HL-60 (cell line): ENCODE measurements around the gene AP3S2.

Experiments used
- DNase-seq, 2 experiments: peaks; one replicate each; pipeline ENCODE4 v3.0.0-alpha.2; 2010 to 2020; ENCODE audit warnings: low read depth in 1 of 2, low spot score in 1 of 2
- H3K27ac ChIP-seq: fragments of 250-450 bp; sonication (Bioruptor Pico); replicated peaks from 2 replicates; pipeline ENCODE4 v1.5.1; 2020; ENCODE audit warnings: mild to moderate bottlenecking, moderate library complexity
- H3K27me3 ChIP-seq: fragments of 250-450 bp; sonication (Bioruptor Pico); 2 replicates; pipeline ENCODE4 v1.5.1; 2021; ENCODE audit warnings: mild to moderate bottlenecking, moderate library complexity; ENCODE audit not compliant: insufficient read depth, poor library complexity, severe bottlenecking
- H3K4me3 ChIP-seq: replicated peaks from 2 replicates; pipeline ENCODE4 v1.5.1; 2011; ENCODE audit warnings: mild to moderate bottlenecking, control low read depth, low read length; ENCODE audit not compliant: insufficient read depth
- CTCF ChIP-seq: IDR thresholded peaks from one replicate; pipeline ENCODE4 v1.5.1; 2011; ENCODE audit warnings: low read length, control low read depth, inconsistent platforms; ENCODE audit not compliant: insufficient read depth
- GABPA ChIP-seq: IDR thresholded peaks from 2 replicates; pipeline ENCODE4 v1.6.1; 2012; ENCODE audit warnings: low read depth
- POLR2AphosphoS5 ChIP-seq: IDR thresholded peaks from 2 replicates; pipeline ENCODE4 v1.6.1; 2012; ENCODE audit warnings: low read depth
- SPI1 ChIP-seq: IDR thresholded peaks from 2 replicates; pipeline ENCODE4 v1.6.1; 2012; ENCODE audit warnings: low read depth, mild to moderate bottlenecking, borderline replicate concordance
- TF ChIP-seq, protein P1 (sequence below): IDR thresholded peaks from 2 replicates; pipeline ENCODE4 v1.6.1; 2012; ENCODE audit warnings: low read depth; ENCODE audit not compliant: insufficient replicate concordance

The AP3S2 gene

DNA sequence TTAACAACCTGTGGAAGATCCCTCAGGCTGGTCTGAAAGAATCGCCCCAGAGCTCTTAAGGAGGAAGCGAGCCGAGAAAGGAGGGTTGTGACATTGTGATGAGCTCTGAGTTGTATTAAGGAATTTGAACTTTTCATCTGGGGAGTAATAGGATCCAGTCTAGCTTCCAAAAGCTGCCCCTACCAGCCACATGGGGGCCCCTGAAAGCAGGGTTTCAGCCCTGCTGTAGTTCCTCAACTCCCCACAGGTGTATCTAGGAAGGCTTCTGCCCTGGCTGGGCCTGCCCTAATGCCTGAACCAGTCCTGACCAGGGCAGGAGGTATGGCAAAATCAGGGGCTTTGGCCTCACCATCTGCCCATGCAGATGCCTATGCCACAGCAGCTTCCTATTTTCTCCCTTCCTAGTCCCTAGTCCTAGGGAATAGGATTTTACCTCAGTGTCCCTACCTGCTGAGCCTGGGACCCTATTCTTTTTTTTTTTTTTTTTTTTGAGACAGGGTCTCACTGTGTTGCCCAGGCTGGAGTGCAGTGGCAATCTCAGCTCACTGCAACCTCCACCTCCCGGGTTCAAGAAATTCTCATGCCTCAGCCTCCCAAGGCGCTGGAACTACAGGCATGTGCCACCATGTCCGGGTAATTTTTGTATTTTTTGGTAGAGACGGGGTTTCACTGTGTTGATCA is 5.0 kb upstream of the AP3S2 start:
- peak; percentile 55 to 76 for DNase-seq
- H3K27ac ChIP-seq, result no peak overlapping the region

DNA sequence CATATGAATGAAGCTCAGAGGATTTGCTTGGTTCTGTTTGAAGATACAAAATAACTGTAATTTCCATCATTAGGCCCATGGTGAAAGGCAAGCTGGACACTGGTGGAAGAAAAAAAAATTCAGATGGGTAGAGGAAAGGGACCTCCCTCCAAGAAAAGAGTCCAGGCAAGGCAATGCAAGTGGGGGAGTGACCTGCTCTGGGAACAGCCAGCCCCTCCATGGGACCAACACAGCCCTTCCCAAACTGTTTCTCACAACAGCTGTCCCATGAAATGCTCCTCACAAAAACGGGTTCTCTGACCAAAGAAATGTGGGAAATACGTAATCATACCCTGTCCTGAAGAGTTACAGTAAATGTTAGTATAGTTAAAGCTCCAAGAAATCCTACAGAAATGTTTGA is 4.4 kb upstream of the AP3S2 start:
- no peaks in the 10 kb centered on the region for H3K27me3 ChIP-seq
- H3K27ac ChIP-seq, result no peak overlapping the region
- DNase-seq, result no peak
- TF ChIP-seq, protein P1, sequence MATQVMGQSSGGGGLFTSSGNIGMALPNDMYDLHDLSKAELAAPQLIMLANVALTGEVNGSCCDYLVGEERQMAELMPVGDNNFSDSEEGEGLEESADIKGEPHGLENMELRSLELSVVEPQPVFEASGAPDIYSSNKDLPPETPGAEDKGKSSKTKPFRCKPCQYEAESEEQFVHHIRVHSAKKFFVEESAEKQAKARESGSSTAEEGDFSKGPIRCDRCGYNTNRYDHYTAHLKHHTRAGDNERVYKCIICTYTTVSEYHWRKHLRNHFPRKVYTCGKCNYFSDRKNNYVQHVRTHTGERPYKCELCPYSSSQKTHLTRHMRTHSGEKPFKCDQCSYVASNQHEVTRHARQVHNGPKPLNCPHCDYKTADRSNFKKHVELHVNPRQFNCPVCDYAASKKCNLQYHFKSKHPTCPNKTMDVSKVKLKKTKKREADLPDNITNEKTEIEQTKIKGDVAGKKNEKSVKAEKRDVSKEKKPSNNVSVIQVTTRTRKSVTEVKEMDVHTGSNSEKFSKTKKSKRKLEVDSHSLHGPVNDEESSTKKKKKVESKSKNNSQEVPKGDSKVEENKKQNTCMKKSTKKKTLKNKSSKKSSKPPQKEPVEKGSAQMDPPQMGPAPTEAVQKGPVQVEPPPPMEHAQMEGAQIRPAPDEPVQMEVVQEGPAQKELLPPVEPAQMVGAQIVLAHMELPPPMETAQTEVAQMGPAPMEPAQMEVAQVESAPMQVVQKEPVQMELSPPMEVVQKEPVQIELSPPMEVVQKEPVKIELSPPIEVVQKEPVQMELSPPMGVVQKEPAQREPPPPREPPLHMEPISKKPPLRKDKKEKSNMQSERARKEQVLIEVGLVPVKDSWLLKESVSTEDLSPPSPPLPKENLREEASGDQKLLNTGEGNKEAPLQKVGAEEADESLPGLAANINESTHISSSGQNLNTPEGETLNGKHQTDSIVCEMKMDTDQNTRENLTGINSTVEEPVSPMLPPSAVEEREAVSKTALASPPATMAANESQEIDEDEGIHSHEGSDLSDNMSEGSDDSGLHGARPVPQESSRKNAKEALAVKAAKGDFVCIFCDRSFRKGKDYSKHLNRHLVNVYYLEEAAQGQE, result no peak
- no peak for TF ChIP-seq CTCF
- TF ChIP-seq POLR2AphosphoS5, result no peak
- TF ChIP-seq GABPA, result no peak
- no peak for TF ChIP-seq SPI1
- no peak overlapping the region for H3K4me3 ChIP-seq

More for the DNA sequence above, 5.0 kb upstream of the AP3S2 start:
- TF ChIP-seq GABPA, result no peak
- TF ChIP-seq SPI1, result no peak
- TF ChIP-seq, protein P1, result no peak
- TF ChIP-seq POLR2AphosphoS5, result no peak
- TF ChIP-seq CTCF, result no peak
- Histone ChIP-seq H3K4me3 (no peak overlapping the region), H3K27me3 (no peaks in the 10 kb centered on the region)

- peak overlapping the region; percentile 92 for H3K27ac ChIP-seq
- TF ChIP-seq CTCF (no peak), GABPA (no peak), SPI1 (no peak), POLR2AphosphoS5 (no peak)
- TF ChIP-seq, protein P1, result no peak
- H3K4me3 ChIP-seq, result peak overlapping the region; percentile 83
- peak; percentile 55 to 77 for DNase-seq
- no peaks in the 10 kb centered on the region for H3K27me3 ChIP-seq
Measured at GRCh38 chr15:89893027-89893426, 767 bp downstream of the AP3S2 start.
